B cell (primary cell): ENCODE data around the gene CYFIP1. TPM values are rescaled to one million over a fixed set of nuclear protein-coding genes. Genes with fewer than 3 reads are reported as not detected.

Experiments
- ATAC-seq: fragments of 200-7000 bp; cut with Tn5 transposase; one replicate; pipeline ENCODE4 v1.10.0; 2021; ENCODE audit warnings: low read depth, mild to moderate bottlenecking, moderate number of reproducible peaks, moderate library complexity
- CTCF ChIA-PET: fragments of 350-600 bp; sonication (Branson Sonifier 250); formaldehyde crosslinking; loops from one replicate; lab custom pipeline; 2021; ENCODE audit warnings: antibody characterized with exemption, inconsistent platforms; lab: Charles Lee
- POLR2A ChIA-PET: fragments of 350-600 bp; sonication (Branson Sonifier 250); formaldehyde crosslinking; loops from one replicate; lab custom pipeline; 2021; ENCODE audit warnings: antibody characterized with exemption; lab: Charles Lee
- DNase-seq: peaks from one replicate; pipeline ENCODE4 v3.0.0; 2013
- H2AFZ ChIP-seq: 2 replicates; pipeline ENCODE4 v1.6.1; 2012; ENCODE audit warnings: mild to moderate bottlenecking, low read depth, low read length; ENCODE audit not compliant: insufficient read depth, poor library complexity, severe bottlenecking
- H3K27ac ChIP-seq, 2 donors: 1 replicate in 1 of 2; 2 replicates in 1 of 2; pipeline ENCODE4 v1.5.1; 2012 to 2013; ENCODE audit warnings: low read length in 2 of 2, mild to moderate bottlenecking in 2 of 2, moderate library complexity in 1 of 2
- H3K27me3 ChIP-seq, 4 experiments: fragments of 200-600 bp in 1 of 4; sonication (generic) in 1 of 4; replicated peaks in 1 of 4; 1 replicate in 2 of 4; 2 replicates in 2 of 4; pipeline versions ENCODE4 v1.6.1 to v1.7.0; 2013 to 2016; ENCODE audit warnings: low read length in 3 of 4, mild to moderate bottlenecking in 2 of 4, mixed read lengths in 1 of 4, moderate library complexity in 1 of 4; ENCODE audit not compliant: insufficient read depth in 4 of 4, control insufficient read depth in 3 of 4; ENCODE audit errors: control extremely low read depth in 1 of 4
- H3K36me3 ChIP-seq, 2 experiments: replicated peaks in 1 of 2; 1 replicate in 1 of 2; 2 replicates in 1 of 2; pipeline versions ENCODE4 v1.6.1 to v1.7.1; 2013; ENCODE audit warnings: low read length in 1 of 2; ENCODE audit not compliant: insufficient read depth in 2 of 2, control insufficient read depth in 1 of 2; ENCODE audit errors: control extremely low read depth in 1 of 2, extremely low read depth in 1 of 2
- H3K4me1 ChIP-seq, 2 donors: fragments of 200-600 bp in 1 of 2; sonication (generic) in 1 of 2; 1 replicate in 1 of 2; 2 replicates in 1 of 2; pipeline versions ENCODE4 v1.5.1 to v1.6.1; 2013 to 2017; ENCODE audit warnings: low read length in 2 of 2; ENCODE audit not compliant: control insufficient read depth in 2 of 2, insufficient read depth in 2 of 2
- H3K4me2 ChIP-seq: replicated peaks from 2 replicates; pipeline ENCODE3; 2012; ENCODE audit warnings: mild to moderate bottlenecking, low read depth, low read length; ENCODE audit not compliant: poor library complexity, severe bottlenecking
- H3K4me3 ChIP-seq, 5 experiments: fragments of 200-600 bp in 1 of 5; sonication (generic) in 1 of 5; 1 replicate in 3 of 5; 2 replicates in 2 of 5; pipeline versions ENCODE4 v1.5.1 to v1.7.0; 2011 to 2016; ENCODE audit warnings: low read length in 4 of 5, mild to moderate bottlenecking in 4 of 5, low read depth in 2 of 5, control low read depth in 1 of 5, moderate library complexity in 1 of 5; ENCODE audit not compliant: insufficient read depth in 1 of 5; ENCODE audit errors: control extremely low read depth in 1 of 5, extremely low read depth in 1 of 5
- H3K79me2 ChIP-seq: fragments of 200-600 bp; sonication (generic); one replicate; pipeline ENCODE4 v1.6.0; 2016; ENCODE audit warnings: low read length; ENCODE audit not compliant: control insufficient read depth, insufficient read depth
- H3K9ac ChIP-seq: fragments of 200-600 bp; sonication (generic); 2 replicates; pipeline ENCODE4 v1.6.1; 2017; ENCODE audit warnings: mild to moderate bottlenecking, low read length, moderate library complexity
- H3K9me3 ChIP-seq, 3 donors: one replicate each; pipeline versions ENCODE4 v1.6.1 to v1.7.1; 2013; ENCODE audit warnings: low read length in 2 of 3; ENCODE audit not compliant: control insufficient read depth in 2 of 3, insufficient read depth in 1 of 3; ENCODE audit errors: control extremely low read depth in 1 of 3
- H4K20me1 ChIP-seq: 2 replicates; pipeline ENCODE4 v1.6.0; 2012; ENCODE audit warnings: mild to moderate bottlenecking, low read length; ENCODE audit not compliant: insufficient read depth, control insufficient read depth, poor library complexity, severe bottlenecking
- H3K27ac Mint-ChIP-seq: one replicate; pipeline ENCODE4 v1.8.0; 2021; ENCODE audit warnings: mixed read lengths
- H3K27me3 Mint-ChIP-seq: one replicate; pipeline ENCODE4 v1.8.0; 2021; ENCODE audit warnings: mixed read lengths
- H3K4me1 Mint-ChIP-seq: one replicate; pipeline ENCODE4 v1.8.0; 2021; ENCODE audit warnings: mixed read lengths
- H3K4me3 Mint-ChIP-seq: one replicate; pipeline ENCODE4 v1.8.0; 2021; ENCODE audit warnings: mixed read lengths
- H3K9me3 Mint-ChIP-seq: one replicate; pipeline ENCODE4 v1.8.0; 2022; ENCODE audit warnings: mixed read lengths; ENCODE audit not compliant: insufficient read depth
- EZH2 ChIP-seq: IDR thresholded peaks from 2 replicates; pipeline ENCODE4 v1.6.1; 2012; ENCODE audit warnings: borderline replicate concordance, low read depth, mild to moderate bottlenecking, moderate library complexity, low read length; ENCODE audit not compliant: insufficient read depth, poor library complexity, severe bottlenecking
- WGBS: methylation state at CpG from one replicate; pipeline ENCODE4 v1.1.5; 2013; ENCODE audit warnings: missing lambda C conversion rate; ENCODE audit not compliant: insufficient coverage; 5-methylcytosine and 5-hydroxymethylcytosine counted together
- intact Hi-C: fragments of 100-400 bp; cut with micrococcal nuclease; formaldehyde crosslinking; loops from one replicate; pipeline ENCODE4 v1.10.0; 2022
- polyA plus RNA-seq: library from polyadenylated mRNA; depleted of rRNA; stranded (reverse); fragments of >200 nt; gene quantifications from 2 replicates; pipeline ENCODE4 v1.2.3, GENCODE V29; 2012
- total RNA-seq, 2 donors: library from RNA; stranded (reverse); fragments of 120-200 nt in 1 of 2; gene quantifications; 1 replicate in 1 of 2; 2 replicates in 1 of 2; pipeline versions ENCODE4 v1.2.3 to v1.2.4, GENCODE V29; 2013 to 2022
- TF ChIP-seq, protein P1 (sequence below): fragments of 200-600 bp; IDR thresholded peaks from one replicate; pipeline ENCODE4 v1.8.0; 2022; ENCODE audit warnings: antibody characterized with exemption, mild to moderate bottlenecking

The CYFIP1 gene
- total and polyA plus RNA-seq, 2 donors (not counting 1 experiment from before 2014, with no cell fraction given), result 6.2 to 13.5 TPM

GRCh38 chr15:22951031-22951380, 29.2 kb downstream of the CYFIP1 start:
- intact Hi-C loops, result no loop called here

GRCh38 chr15:22950256-22950990, 29.7 kb downstream of the CYFIP1 start:
- intact Hi-C loops, result no loop called here
- H3K27ac Mint-ChIP-seq, result no peak overlapping the region
- TF ChIP-seq EZH2, result no peak
- TF ChIP-seq, protein P1, sequence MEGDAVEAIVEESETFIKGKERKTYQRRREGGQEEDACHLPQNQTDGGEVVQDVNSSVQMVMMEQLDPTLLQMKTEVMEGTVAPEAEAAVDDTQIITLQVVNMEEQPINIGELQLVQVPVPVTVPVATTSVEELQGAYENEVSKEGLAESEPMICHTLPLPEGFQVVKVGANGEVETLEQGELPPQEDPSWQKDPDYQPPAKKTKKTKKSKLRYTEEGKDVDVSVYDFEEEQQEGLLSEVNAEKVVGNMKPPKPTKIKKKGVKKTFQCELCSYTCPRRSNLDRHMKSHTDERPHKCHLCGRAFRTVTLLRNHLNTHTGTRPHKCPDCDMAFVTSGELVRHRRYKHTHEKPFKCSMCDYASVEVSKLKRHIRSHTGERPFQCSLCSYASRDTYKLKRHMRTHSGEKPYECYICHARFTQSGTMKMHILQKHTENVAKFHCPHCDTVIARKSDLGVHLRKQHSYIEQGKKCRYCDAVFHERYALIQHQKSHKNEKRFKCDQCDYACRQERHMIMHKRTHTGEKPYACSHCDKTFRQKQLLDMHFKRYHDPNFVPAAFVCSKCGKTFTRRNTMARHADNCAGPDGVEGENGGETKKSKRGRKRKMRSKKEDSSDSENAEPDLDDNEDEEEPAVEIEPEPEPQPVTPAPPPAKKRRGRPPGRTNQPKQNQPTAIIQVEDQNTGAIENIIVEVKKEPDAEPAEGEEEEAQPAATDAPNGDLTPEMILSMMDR, result no peak
- H3K4me1 Mint-ChIP-seq, result peaks cover 14% of the 10 kb centered on the region
- H3K9me3 Mint-ChIP-seq, result no peaks in the 10 kb centered on the region
- no peak for DNase-seq
- ChIA-PET CTCF (no interaction called here), POLR2A (no interaction called here)
- H3K9ac ChIP-seq, result no peak overlapping the region
- H3K27me3 ChIP-seq, result peaks cover 0 to 3% (median 1%) of the 10 kb centered on the region in 4 experiments
- H3K9me3 ChIP-seq, result no peaks in the 10 kb centered on the region
- ATAC-seq, result no peak
- no peak overlapping the region for H3K4me3 Mint-ChIP-seq
- H3K4me1 ChIP-seq, result no peaks in the 10 kb centered on the region
- H3K79me2 ChIP-seq, result no peaks in the 10 kb centered on the region
- no peaks in the 10 kb centered on the region for H3K36me3 ChIP-seq
- no peaks in the 10 kb centered on the region for H4K20me1 ChIP-seq
- H3K27me3 Mint-ChIP-seq, result peaks cover 8% of the 10 kb centered on the region
- H3K4me2 ChIP-seq, result no peak overlapping the region
- no peak overlapping the region for H3K27ac ChIP-seq
- no peak overlapping the region for H3K4me3 ChIP-seq
- H2AFZ ChIP-seq, result no peak overlapping the region
- WGBS, result 88% methylated on average over 13 of the region's 25 CpGs

More at GRCh38 chr15:22951031-22951380, 29.2 kb downstream of the CYFIP1 start:
- no peaks in the 10 kb centered on the region for H3K4me1 ChIP-seq
- H3K27me3 ChIP-seq, result peaks cover 0 to 3% (median 1%) of the 10 kb centered on the region in 4 experiments
- TF ChIP-seq EZH2, result no peak
- TF ChIP-seq, protein P1, result no peak
- H2AFZ ChIP-seq, result no peak overlapping the region
- no peak overlapping the region for H3K27ac Mint-ChIP-seq
- ChIA-PET POLR2A (no interaction called here), CTCF (no interaction called here)
- no peak overlapping the region for H3K4me3 ChIP-seq
- no peaks in the 10 kb centered on the region for H3K36me3 ChIP-seq
- H3K9ac ChIP-seq, result no peak overlapping the region
- H3K4me2 ChIP-seq, result no peak overlapping the region
- peaks cover 8% of the 10 kb centered on the region for H3K27me3 Mint-ChIP-seq
- no peaks in the 10 kb centered on the region for H3K9me3 ChIP-seq
- H3K9me3 Mint-ChIP-seq, result no peaks in the 10 kb centered on the region
- 99% methylated on average over 16 of the region's 16 CpGs for WGBS
- no peak overlapping the region for H3K4me3 Mint-ChIP-seq
- ATAC-seq (no peak), DNase-seq (no peak)
- no peaks in the 10 kb centered on the region for H3K79me2 ChIP-seq
- H4K20me1 ChIP-seq, result no peaks in the 10 kb centered on the region
- H3K4me1 Mint-ChIP-seq, result peaks cover 14% of the 10 kb centered on the region
- H3K27ac ChIP-seq, result no peak overlapping the region
